WTC11 (cell line): ENCODE results near the gene MMP19. TPM values are rescaled to one million over a fixed set of nuclear protein-coding genes. Genes with fewer than 3 reads are reported as not detected.

Experiments used
- ATAC-seq: fragments of 200-7000 bp; cut with Tn5 transposase; 2 replicates; pipeline ENCODE4 v1.10.0; 2021; ENCODE audit warnings: mild to moderate bottlenecking, moderate library complexity
- CTCF ChIA-PET: fragments of 300-600 bp; sonication (Branson Sonifier 250); formaldehyde crosslinking; loops from one replicate; lab custom pipeline; 2021; ENCODE audit warnings: antibody characterized with exemption; lab: Charles Lee
- POLR2A ChIA-PET: fragments of 350-600 bp; sonication (Branson Sonifier 250); formaldehyde crosslinking; loops from one replicate; lab custom pipeline; 2021; ENCODE audit warnings: antibody characterized with exemption; lab: Charles Lee
- DNase-seq: peaks from one replicate; pipeline ENCODE4 v3.0.0; 2021; ENCODE audit warnings: low spot score
- H3K27ac Mint-ChIP-seq: 2 replicates; pipeline ENCODE4 v1.8.0; 2021; ENCODE audit warnings: mixed read lengths
- H3K27me3 Mint-ChIP-seq: 2 replicates; pipeline ENCODE4 v1.8.0; 2021; ENCODE audit warnings: low read depth, mild to moderate bottlenecking, moderate library complexity, mixed read lengths
- H3K36me3 Mint-ChIP-seq: 2 replicates; pipeline ENCODE4 v1.8.0; 2021; ENCODE audit warnings: mixed read lengths
- H3K4me1 Mint-ChIP-seq: 2 replicates; pipeline ENCODE4 v1.8.0; 2022; ENCODE audit warnings: mixed read lengths
- H3K4me3 Mint-ChIP-seq: 2 replicates; pipeline ENCODE4 v1.8.0; 2021; ENCODE audit warnings: mild to moderate bottlenecking, moderate library complexity, mixed read lengths
- H3K9me3 Mint-ChIP-seq: 2 replicates; pipeline ENCODE4 v1.8.0; 2021; ENCODE audit warnings: mixed read lengths
- CBFB ChIP-seq: sonication (generic); formaldehyde crosslinking; IDR thresholded peaks from 2 replicates; pipeline ENCODE4 v1.8.1; 2022; ENCODE audit warnings: mild to moderate bottlenecking, low read depth, missing genetic modification reagents
- CREM ChIP-seq: sonication (generic); formaldehyde crosslinking; IDR thresholded peaks from 2 replicates; pipeline ENCODE4 v1.8.1; 2022; ENCODE audit warnings: mild to moderate bottlenecking, missing genetic modification reagents, moderate library complexity
- GRHL2 ChIP-seq: fragments of 250-450 bp; sonication (Bioruptor Pico); IDR thresholded peaks from 2 replicates; pipeline ENCODE4 v1.8.0; 2022; ENCODE audit warnings: mild to moderate bottlenecking, moderate library complexity; ENCODE audit not compliant: insufficient replicate concordance, severe bottlenecking
- KAT7 ChIP-seq: sonication (generic); formaldehyde crosslinking; IDR thresholded peaks from 2 replicates; pipeline ENCODE4 v1.8.1; 2023; ENCODE audit warnings: missing genetic modification reagents, mild to moderate bottlenecking, borderline replicate concordance
- MXD4 ChIP-seq: fragments of 250-450 bp; sonication (Bioruptor Pico); IDR thresholded peaks from 2 replicates; pipeline ENCODE4 v1.8.0; 2021; ENCODE audit warnings: mild to moderate bottlenecking, moderate library complexity, borderline replicate concordance
- NFYB ChIP-seq: sonication (generic); formaldehyde crosslinking; conservative IDR thresholded peaks from 2 replicates; pipeline ENCODE4 v1.8.0; 2022; ENCODE audit warnings: low read depth, missing genetic modification reagents
- SOX15 ChIP-seq: fragments of 250-450 bp; sonication (Bioruptor Pico); IDR thresholded peaks from 2 replicates; pipeline ENCODE4 v1.9.0; 2021; ENCODE audit warnings: mild to moderate bottlenecking
- SP1 ChIP-seq: sonication (generic); formaldehyde crosslinking; conservative IDR thresholded peaks from 2 replicates; pipeline ENCODE4 v1.8.1; 2022; ENCODE audit warnings: missing genetic modification reagents
- TP53 ChIP-seq: sonication (generic); formaldehyde crosslinking; IDR thresholded peaks from 2 replicates; pipeline ENCODE4 v1.8.1; 2023; ENCODE audit warnings: mild to moderate bottlenecking, missing genetic modification reagents
- ZNF232 ChIP-seq: sonication (generic); formaldehyde crosslinking; IDR thresholded peaks from 2 replicates; pipeline ENCODE4 v1.8.0; 2022; ENCODE audit warnings: mild to moderate bottlenecking, missing genetic modification reagents
- ZNF671 ChIP-seq: fragments of 250-450 bp; sonication (Bioruptor Pico); IDR thresholded peaks from 2 replicates; pipeline ENCODE4 v1.8.0; 2021; ENCODE audit warnings: mild to moderate bottlenecking
- total RNA-seq: library from RNA; stranded (reverse); gene quantifications from 3 replicates; pipeline ENCODE4 v1.2.3, GENCODE V29; 2021
- TF ChIP-seq, protein P1 (sequence below): sonication (generic); formaldehyde crosslinking; IDR thresholded peaks from 2 replicates; pipeline ENCODE4 v1.8.0; 2023; ENCODE audit warnings: missing genetic modification reagents, mild to moderate bottlenecking, borderline replicate concordance
- TF ChIP-seq, protein P2 (sequence below): sonication (generic); formaldehyde crosslinking; conservative IDR thresholded peaks from 2 replicates; pipeline ENCODE4 v1.8.1; 2022; ENCODE audit warnings: mild to moderate bottlenecking, missing genetic modification reagents
- TF ChIP-seq, protein P3 (sequence below): fragments of 250-450 bp; sonication (Bioruptor Pico); IDR thresholded peaks from 2 replicates; pipeline ENCODE4 v1.9.0; 2021; ENCODE audit warnings: mild to moderate bottlenecking
- TF ChIP-seq, protein P4 (sequence below): sonication (generic); formaldehyde crosslinking; IDR thresholded peaks from 2 replicates; pipeline ENCODE4 v1.8.1; 2023; ENCODE audit warnings: mild to moderate bottlenecking, missing genetic modification reagents, moderate library complexity
- TF ChIP-seq, protein P5 (sequence below): fragments of 200-600 bp; IDR thresholded peaks from 2 replicates; pipeline ENCODE4 v1.8.0; 2022; ENCODE audit warnings: antibody characterized with exemption
- TF ChIP-seq, protein P6 (sequence below): fragments of 250-450 bp; sonication (Bioruptor Pico); IDR thresholded peaks from 2 replicates; pipeline ENCODE4 v1.9.0; 2021; ENCODE audit warnings: moderate library complexity, mild to moderate bottlenecking, inconsistent platforms, borderline replicate concordance
- TF ChIP-seq, protein P7 (sequence below): sonication (generic); formaldehyde crosslinking; IDR thresholded peaks from 2 replicates; pipeline ENCODE4 v1.8.1; 2022; ENCODE audit warnings: mild to moderate bottlenecking, moderate library complexity, missing genetic modification reagents
- TF ChIP-seq, protein P8 (sequence below): sonication (generic); formaldehyde crosslinking; conservative IDR thresholded peaks from 2 replicates; pipeline ENCODE4 v1.8.1; 2023; ENCODE audit warnings: mild to moderate bottlenecking, low read depth, missing genetic modification reagents, moderate library complexity

Gene MMP19
- total RNA-seq, 1 experiment from 2014 or later, result 1.6 TPM

DNA sequence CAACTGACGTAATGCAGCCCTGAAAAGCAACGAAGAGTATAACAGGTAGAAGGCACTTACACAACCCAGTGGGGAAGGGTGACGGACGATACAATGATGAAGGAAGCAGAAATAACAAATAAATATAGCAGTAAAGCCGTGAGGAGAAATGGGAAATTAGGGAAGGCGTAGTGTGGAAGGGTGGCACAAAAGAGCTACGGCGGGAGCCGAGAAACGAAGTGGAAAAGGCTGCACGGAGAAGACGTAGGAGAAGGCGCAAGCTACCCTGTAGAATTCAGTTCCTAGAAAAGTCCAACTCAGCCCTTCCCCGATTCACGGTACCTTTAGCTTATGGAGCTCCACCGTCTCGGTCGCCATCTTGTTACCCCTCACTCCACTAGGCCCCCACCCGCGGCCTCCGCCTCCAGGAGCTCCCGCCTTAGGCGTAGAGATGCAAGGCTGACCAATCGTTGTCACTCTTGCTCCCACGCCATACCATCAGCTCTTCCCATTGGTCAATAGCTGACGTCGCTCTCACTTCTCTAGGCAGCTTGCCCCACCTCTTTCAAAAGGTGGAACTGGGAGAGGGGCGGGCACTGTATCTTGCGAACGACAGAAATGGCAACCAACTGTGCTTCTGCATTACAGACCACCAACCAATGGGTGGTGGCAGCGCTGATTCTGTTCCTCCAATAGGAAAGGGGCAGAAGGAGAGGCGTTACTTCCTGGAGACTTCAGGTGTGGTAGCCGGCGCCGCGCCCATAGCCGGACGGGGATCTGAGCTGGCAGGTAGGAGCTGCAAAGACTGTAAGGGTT is 25.2 kb downstream of the MMP19 start, which contains the start of the genes ORMDL2 and SARNP (continued):
- TF ChIP-seq SOX15 (CRISPR knock-in tag), result no peak
- TF ChIP-seq, protein P1, sequence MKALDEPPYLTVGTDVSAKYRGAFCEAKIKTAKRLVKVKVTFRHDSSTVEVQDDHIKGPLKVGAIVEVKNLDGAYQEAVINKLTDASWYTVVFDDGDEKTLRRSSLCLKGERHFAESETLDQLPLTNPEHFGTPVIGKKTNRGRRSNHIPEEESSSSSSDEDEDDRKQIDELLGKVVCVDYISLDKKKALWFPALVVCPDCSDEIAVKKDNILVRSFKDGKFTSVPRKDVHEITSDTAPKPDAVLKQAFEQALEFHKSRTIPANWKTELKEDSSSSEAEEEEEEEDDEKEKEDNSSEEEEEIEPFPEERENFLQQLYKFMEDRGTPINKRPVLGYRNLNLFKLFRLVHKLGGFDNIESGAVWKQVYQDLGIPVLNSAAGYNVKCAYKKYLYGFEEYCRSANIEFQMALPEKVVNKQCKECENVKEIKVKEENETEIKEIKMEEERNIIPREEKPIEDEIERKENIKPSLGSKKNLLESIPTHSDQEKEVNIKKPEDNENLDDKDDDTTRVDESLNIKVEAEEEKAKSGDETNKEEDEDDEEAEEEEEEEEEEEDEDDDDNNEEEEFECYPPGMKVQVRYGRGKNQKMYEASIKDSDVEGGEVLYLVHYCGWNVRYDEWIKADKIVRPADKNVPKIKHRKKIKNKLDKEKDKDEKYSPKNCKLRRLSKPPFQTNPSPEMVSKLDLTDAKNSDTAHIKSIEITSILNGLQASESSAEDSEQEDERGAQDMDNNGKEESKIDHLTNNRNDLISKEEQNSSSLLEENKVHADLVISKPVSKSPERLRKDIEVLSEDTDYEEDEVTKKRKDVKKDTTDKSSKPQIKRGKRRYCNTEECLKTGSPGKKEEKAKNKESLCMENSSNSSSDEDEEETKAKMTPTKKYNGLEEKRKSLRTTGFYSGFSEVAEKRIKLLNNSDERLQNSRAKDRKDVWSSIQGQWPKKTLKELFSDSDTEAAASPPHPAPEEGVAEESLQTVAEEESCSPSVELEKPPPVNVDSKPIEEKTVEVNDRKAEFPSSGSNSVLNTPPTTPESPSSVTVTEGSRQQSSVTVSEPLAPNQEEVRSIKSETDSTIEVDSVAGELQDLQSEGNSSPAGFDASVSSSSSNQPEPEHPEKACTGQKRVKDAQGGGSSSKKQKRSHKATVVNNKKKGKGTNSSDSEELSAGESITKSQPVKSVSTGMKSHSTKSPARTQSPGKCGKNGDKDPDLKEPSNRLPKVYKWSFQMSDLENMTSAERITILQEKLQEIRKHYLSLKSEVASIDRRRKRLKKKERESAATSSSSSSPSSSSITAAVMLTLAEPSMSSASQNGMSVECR (CRISPR knock-in tag), result peak; percentile 58; the same call in 1 of the 2 replicates

DNA sequence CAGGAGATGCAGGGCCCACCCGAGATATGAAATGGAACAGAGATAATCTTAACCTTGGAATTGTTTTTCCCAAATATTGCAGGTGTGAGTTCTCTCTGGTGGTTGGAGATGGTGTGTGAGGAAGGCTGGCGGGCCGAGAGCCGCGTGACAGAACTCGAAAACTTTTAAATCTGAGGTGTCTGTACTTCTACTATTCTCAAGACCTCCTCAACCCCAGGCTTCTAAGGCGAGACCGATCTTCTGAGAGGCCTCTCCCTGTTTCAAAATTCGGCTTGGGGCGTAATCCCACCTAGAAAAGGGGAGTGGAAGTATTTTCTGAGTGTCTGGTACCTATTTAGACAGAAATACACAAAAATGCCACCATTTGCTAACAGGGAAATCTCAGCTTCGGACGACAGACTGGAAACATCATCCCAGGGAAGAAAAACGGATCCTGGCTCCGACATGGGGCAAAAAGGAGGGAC is 25.8 kb downstream of the MMP19 start:
- DNase-seq, result no peak
- H3K4me3 Mint-ChIP-seq, result no peak overlapping the region
- no peak overlapping the region for H3K27ac Mint-ChIP-seq
- ATAC-seq, result no peak
- H3K36me3 Mint-ChIP-seq, result peaks cover 24% of the 10 kb centered on the region
- H3K4me1 Mint-ChIP-seq, result peaks cover 45% of the 10 kb centered on the region
- no peaks in the 10 kb centered on the region for H3K9me3 Mint-ChIP-seq
- CTCF ChIA-PET, result interaction anchor here (0.6 to 7.0 kb wide), 18 partner anchors 10 to 287 kb away, joined by 3 to 97 read pairs (median 7); partner anchors contain the start of genes BLOC1S1, DNAJC14, GDF11 and PA2G4
- H3K27me3 Mint-ChIP-seq, result no peaks in the 10 kb centered on the region
- POLR2A ChIA-PET, result interaction anchor here (0.6 to 3.5 kb wide), 12 partner anchors 10 to 157 kb away, joined by 3 to 64 read pairs (median 6); partner anchors contain the start of genes DNAJC14, GDF11, PYM1 and RAB5B
- TF ChIP-seq ZNF232 (CRISPR knock-in tag), result no peak
- TF ChIP-seq, protein P2, sequence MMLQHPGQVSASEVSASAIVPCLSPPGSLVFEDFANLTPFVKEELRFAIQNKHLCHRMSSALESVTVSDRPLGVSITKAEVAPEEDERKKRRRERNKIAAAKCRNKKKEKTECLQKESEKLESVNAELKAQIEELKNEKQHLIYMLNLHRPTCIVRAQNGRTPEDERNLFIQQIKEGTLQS, result no peak
- no peak for TF ChIP-seq ZNF671 (CRISPR knock-in tag)
- TF ChIP-seq NFYB (CRISPR knock-in tag), result no peak
- no peak for TF ChIP-seq KAT7 (CRISPR knock-in tag)
- TF ChIP-seq, protein P3, sequence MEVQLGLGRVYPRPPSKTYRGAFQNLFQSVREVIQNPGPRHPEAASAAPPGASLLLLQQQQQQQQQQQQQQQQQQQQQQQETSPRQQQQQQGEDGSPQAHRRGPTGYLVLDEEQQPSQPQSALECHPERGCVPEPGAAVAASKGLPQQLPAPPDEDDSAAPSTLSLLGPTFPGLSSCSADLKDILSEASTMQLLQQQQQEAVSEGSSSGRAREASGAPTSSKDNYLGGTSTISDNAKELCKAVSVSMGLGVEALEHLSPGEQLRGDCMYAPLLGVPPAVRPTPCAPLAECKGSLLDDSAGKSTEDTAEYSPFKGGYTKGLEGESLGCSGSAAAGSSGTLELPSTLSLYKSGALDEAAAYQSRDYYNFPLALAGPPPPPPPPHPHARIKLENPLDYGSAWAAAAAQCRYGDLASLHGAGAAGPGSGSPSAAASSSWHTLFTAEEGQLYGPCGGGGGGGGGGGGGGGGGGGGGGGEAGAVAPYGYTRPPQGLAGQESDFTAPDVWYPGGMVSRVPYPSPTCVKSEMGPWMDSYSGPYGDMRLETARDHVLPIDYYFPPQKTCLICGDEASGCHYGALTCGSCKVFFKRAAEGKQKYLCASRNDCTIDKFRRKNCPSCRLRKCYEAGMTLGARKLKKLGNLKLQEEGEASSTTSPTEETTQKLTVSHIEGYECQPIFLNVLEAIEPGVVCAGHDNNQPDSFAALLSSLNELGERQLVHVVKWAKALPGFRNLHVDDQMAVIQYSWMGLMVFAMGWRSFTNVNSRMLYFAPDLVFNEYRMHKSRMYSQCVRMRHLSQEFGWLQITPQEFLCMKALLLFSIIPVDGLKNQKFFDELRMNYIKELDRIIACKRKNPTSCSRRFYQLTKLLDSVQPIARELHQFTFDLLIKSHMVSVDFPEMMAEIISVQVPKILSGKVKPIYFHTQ (CRISPR knock-in tag), result no peak
- TF ChIP-seq MXD4 (CRISPR knock-in tag), result no peak
- TF ChIP-seq, protein P4, sequence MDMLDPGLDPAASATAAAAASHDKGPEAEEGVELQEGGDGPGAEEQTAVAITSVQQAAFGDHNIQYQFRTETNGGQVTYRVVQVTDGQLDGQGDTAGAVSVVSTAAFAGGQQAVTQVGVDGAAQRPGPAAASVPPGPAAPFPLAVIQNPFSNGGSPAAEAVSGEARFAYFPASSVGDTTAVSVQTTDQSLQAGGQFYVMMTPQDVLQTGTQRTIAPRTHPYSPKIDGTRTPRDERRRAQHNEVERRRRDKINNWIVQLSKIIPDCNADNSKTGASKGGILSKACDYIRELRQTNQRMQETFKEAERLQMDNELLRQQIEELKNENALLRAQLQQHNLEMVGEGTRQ (CRISPR knock-in tag), result no peak
- no peak for TF ChIP-seq CREM (CRISPR knock-in tag)
- TF ChIP-seq, protein P5, sequence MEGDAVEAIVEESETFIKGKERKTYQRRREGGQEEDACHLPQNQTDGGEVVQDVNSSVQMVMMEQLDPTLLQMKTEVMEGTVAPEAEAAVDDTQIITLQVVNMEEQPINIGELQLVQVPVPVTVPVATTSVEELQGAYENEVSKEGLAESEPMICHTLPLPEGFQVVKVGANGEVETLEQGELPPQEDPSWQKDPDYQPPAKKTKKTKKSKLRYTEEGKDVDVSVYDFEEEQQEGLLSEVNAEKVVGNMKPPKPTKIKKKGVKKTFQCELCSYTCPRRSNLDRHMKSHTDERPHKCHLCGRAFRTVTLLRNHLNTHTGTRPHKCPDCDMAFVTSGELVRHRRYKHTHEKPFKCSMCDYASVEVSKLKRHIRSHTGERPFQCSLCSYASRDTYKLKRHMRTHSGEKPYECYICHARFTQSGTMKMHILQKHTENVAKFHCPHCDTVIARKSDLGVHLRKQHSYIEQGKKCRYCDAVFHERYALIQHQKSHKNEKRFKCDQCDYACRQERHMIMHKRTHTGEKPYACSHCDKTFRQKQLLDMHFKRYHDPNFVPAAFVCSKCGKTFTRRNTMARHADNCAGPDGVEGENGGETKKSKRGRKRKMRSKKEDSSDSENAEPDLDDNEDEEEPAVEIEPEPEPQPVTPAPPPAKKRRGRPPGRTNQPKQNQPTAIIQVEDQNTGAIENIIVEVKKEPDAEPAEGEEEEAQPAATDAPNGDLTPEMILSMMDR, result no peak
- TF ChIP-seq, protein P6, sequence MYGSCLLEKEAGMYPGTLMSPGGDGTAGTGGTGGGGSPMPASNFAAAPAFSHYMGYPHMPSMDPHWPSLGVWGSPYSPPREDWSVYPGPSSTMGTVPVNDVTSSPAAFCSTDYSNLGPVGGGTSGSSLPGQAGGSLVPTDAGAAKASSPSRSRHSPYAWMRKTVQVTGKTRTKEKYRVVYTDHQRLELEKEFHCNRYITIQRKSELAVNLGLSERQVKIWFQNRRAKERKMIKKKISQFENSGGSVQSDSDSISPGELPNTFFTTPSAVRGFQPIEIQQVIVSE (CRISPR knock-in tag), result no peak
- TF ChIP-seq GRHL2 (CRISPR knock-in tag), result no peak
- TF ChIP-seq, protein P7, sequence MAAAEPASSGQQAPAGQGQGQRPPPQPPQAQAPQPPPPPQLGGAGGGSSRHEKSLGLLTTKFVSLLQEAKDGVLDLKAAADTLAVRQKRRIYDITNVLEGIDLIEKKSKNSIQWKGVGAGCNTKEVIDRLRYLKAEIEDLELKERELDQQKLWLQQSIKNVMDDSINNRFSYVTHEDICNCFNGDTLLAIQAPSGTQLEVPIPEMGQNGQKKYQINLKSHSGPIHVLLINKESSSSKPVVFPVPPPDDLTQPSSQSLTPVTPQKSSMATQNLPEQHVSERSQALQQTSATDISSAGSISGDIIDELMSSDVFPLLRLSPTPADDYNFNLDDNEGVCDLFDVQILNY (CRISPR knock-in tag), result no peak
- TF ChIP-seq, protein P8, sequence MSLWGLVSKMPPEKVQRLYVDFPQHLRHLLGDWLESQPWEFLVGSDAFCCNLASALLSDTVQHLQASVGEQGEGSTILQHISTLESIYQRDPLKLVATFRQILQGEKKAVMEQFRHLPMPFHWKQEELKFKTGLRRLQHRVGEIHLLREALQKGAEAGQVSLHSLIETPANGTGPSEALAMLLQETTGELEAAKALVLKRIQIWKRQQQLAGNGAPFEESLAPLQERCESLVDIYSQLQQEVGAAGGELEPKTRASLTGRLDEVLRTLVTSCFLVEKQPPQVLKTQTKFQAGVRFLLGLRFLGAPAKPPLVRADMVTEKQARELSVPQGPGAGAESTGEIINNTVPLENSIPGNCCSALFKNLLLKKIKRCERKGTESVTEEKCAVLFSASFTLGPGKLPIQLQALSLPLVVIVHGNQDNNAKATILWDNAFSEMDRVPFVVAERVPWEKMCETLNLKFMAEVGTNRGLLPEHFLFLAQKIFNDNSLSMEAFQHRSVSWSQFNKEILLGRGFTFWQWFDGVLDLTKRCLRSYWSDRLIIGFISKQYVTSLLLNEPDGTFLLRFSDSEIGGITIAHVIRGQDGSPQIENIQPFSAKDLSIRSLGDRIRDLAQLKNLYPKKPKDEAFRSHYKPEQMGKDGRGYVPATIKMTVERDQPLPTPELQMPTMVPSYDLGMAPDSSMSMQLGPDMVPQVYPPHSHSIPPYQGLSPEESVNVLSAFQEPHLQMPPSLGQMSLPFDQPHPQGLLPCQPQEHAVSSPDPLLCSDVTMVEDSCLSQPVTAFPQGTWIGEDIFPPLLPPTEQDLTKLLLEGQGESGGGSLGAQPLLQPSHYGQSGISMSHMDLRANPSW (CRISPR knock-in tag), result no peak
- TF ChIP-seq TP53 (CRISPR knock-in tag), result no peak
- no peak for TF ChIP-seq SP1 (CRISPR knock-in tag)
- no peak for TF ChIP-seq CBFB
